Measurements from ENCODE around the gene MTCH1.

DNA sequence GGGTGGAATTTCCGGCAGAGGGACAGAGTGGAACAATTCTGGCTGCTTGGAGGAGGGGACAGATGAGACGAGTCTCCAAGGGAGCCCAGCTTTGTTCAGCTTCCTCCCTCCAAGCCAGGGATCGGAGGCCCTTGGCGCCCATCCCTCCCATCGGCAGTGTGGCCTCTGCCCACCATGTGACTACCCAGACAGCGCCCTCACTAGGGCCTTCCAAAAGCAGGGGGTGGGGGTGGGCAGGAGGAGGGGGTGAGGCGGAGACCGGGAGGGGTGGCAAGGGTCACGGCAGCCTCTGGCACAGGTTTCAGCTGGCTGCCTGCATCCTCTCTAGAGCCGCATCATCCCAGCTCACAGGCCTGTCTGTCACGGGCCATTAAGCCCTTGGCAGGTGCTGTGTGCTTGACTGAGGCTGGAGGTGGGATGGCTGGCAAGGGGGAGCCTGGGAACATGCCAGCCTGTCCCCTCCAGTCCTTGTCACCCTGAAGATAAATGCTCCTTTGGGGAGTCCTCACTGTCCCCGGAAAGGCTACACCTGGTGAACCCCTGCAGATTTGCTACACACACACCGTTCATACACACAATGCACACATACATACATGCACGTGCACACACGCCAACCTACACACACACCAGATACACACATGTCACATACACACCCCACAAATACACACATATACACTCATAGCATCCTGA is 13.2 kb upstream of the MTCH1 start:
- TF ChIP-seq, protein P1, sequence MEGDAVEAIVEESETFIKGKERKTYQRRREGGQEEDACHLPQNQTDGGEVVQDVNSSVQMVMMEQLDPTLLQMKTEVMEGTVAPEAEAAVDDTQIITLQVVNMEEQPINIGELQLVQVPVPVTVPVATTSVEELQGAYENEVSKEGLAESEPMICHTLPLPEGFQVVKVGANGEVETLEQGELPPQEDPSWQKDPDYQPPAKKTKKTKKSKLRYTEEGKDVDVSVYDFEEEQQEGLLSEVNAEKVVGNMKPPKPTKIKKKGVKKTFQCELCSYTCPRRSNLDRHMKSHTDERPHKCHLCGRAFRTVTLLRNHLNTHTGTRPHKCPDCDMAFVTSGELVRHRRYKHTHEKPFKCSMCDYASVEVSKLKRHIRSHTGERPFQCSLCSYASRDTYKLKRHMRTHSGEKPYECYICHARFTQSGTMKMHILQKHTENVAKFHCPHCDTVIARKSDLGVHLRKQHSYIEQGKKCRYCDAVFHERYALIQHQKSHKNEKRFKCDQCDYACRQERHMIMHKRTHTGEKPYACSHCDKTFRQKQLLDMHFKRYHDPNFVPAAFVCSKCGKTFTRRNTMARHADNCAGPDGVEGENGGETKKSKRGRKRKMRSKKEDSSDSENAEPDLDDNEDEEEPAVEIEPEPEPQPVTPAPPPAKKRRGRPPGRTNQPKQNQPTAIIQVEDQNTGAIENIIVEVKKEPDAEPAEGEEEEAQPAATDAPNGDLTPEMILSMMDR (IDR thresholded peaks at IDR 0.05), result no peak
- TF ChIP-seq EZH2 (IDR thresholded peaks at IDR 0.05; ENCODE audit: borderline replicate concordance, insufficient read depth, low read depth, low read length, poor library complexity, severe bottlenecking), result no peak
